Natural killer cell (primary cell): ENCODE measurements around the gene SLC6A19. TPM values are rescaled to one million over a fixed set of nuclear protein-coding genes. Genes with fewer than 3 reads are reported as not detected.
A peak's percentile ranks its signal among the peaks of the same experiment; 100 is the strongest.

ENCODE experiments used
- ATAC-seq, 3 donors: fragments of 150-1000 bp in 2 of 3; fragments of 200-7000 bp in 1 of 3; cut with Tn5 transposase; 1 replicate in 1 of 3; 2 replicates in 2 of 3; pipeline ENCODE4 v1.10.0; 2021; ENCODE audit warnings: mild to moderate bottlenecking in 2 of 3, moderate library complexity in 2 of 3
- DNase-seq, 2 donors: peaks; one replicate each; pipeline versions ENCODE4 v3.0.0 to v3.0.0-alpha.2; 2013 to 2021; ENCODE audit warnings: mixed read lengths in 1 of 2
- H3K27ac ChIP-seq: one replicate; pipeline ENCODE4 v1.5.1; 2013; ENCODE audit warnings: mild to moderate bottlenecking, low read length
- H3K27me3 ChIP-seq: one replicate; pipeline ENCODE4 v1.6.1; 2013; ENCODE audit warnings: low read length; ENCODE audit not compliant: control insufficient read depth, insufficient read depth
- H3K36me3 ChIP-seq: one replicate; pipeline ENCODE4 v1.6.1; 2013; ENCODE audit warnings: low read length; ENCODE audit not compliant: control insufficient read depth, insufficient read depth
- H3K4me1 ChIP-seq: one replicate; pipeline ENCODE4 v1.6.1; 2013; ENCODE audit warnings: low read length; ENCODE audit not compliant: control insufficient read depth, insufficient read depth
- H3K4me3 ChIP-seq: one replicate; pipeline ENCODE4 v1.5.1; 2013; ENCODE audit warnings: low read length
- H3K9me3 ChIP-seq: one replicate; pipeline ENCODE4 v1.6.1; 2013; ENCODE audit warnings: low read length; ENCODE audit not compliant: control insufficient read depth, insufficient read depth
- H3K27ac Mint-ChIP-seq, 2 donors: one replicate each; pipeline ENCODE4 v1.8.0; 2022; ENCODE audit warnings: mild to moderate bottlenecking in 2 of 2, mixed read lengths in 2 of 2, moderate library complexity in 1 of 2
- H3K27me3 Mint-ChIP-seq, 2 donors: one replicate each; pipeline ENCODE4 v1.8.0; 2022; ENCODE audit warnings: low read depth in 2 of 2, mixed read lengths in 2 of 2
- H3K36me3 Mint-ChIP-seq: one replicate; pipeline ENCODE4 v1.8.0; 2022; ENCODE audit warnings: mixed read lengths
- H3K4me1 Mint-ChIP-seq, 2 donors: one replicate each; pipeline ENCODE4 v1.8.0; 2022; ENCODE audit warnings: mixed read lengths in 2 of 2
- H3K4me3 Mint-ChIP-seq: one replicate; pipeline ENCODE4 v1.8.0; 2022; ENCODE audit warnings: mild to moderate bottlenecking, moderate library complexity, mixed read lengths
- H3K9me3 Mint-ChIP-seq, 2 donors: one replicate each; pipeline ENCODE4 v1.8.0; 2022; ENCODE audit warnings: mixed read lengths in 2 of 2
- WGBS: methylation state at CpG from one replicate; pipeline ENCODE4 v1.1.7; 2013; ENCODE audit warnings: missing lambda C conversion rate; ENCODE audit not compliant: insufficient coverage; 5-methylcytosine and 5-hydroxymethylcytosine counted together
- intact Hi-C: fragments of 100-400 bp; cut with micrococcal nuclease; formaldehyde crosslinking; loops from one replicate; pipeline ENCODE4 v1.14.2; 2022
- total RNA-seq, 4 donors: library from RNA; stranded (reverse); fragments of 120-200 nt in 1 of 4; gene quantifications; one replicate each; pipeline versions ENCODE4 v1.2.3 to v1.2.4, GENCODE V29; 2013 to 2022
- TF ChIP-seq, protein P1 (sequence below): fragments of 200-600 bp; IDR thresholded peaks from one replicate; pipeline ENCODE4 v1.8.0; 2022; ENCODE audit warnings: antibody characterized with exemption

SLC6A19 gene
- total RNA-seq, 3 donors from 2014 or later (not counting 1 experiment from before 2014, with no cell fraction given) = not detected

DNA sequence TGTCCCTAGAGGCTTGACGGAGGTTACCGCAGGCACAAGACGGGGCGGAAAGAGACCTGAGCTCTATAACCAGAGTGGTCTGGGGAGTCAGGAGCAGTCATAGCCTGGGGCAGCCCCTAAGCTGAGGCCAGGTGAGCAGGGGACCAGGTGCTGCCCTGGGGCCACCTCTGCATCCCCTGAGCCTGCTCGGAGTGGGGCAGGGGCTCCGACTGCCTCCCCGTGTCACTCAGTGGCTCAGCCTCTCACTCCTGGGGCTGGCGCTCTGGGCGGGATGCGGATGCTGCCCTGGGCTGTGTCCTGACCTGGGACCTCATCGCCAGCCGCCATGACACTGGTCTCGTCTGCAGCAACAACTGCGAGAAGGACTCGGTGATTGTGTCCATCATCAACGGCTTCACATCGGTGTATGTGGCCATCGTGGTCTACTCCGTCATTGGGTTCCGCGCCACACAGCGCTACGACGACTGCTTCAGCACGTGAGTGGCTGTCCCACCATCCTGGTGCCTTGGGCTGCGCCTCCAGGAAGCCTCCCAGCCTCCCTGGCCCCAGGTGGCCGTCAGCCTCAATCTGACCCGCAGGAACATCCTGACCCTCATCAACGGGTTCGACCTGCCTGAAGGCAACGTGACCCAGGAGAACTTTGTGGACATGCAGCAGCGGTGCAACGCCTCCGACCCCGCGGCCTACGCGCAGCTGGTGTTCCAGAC is 15.0 kb downstream of the SLC6A19 start:
- Mint-ChIP-seq H3K36me3 (no peaks in the 10 kb centered on the region), H3K4me1 (no peaks in the 10 kb centered on the region), H3K27ac (no peak overlapping the region), H3K4me3 (no peak overlapping the region), H3K9me3 (no peaks in the 10 kb centered on the region), H3K27me3 (no peaks in the 10 kb centered on the region)
- no peaks in the 10 kb centered on the region for H3K27me3 ChIP-seq
- H3K36me3 ChIP-seq = no peaks in the 10 kb centered on the region
- DNase-seq (no peak), ATAC-seq (no peak)
- TF ChIP-seq, protein P1, sequence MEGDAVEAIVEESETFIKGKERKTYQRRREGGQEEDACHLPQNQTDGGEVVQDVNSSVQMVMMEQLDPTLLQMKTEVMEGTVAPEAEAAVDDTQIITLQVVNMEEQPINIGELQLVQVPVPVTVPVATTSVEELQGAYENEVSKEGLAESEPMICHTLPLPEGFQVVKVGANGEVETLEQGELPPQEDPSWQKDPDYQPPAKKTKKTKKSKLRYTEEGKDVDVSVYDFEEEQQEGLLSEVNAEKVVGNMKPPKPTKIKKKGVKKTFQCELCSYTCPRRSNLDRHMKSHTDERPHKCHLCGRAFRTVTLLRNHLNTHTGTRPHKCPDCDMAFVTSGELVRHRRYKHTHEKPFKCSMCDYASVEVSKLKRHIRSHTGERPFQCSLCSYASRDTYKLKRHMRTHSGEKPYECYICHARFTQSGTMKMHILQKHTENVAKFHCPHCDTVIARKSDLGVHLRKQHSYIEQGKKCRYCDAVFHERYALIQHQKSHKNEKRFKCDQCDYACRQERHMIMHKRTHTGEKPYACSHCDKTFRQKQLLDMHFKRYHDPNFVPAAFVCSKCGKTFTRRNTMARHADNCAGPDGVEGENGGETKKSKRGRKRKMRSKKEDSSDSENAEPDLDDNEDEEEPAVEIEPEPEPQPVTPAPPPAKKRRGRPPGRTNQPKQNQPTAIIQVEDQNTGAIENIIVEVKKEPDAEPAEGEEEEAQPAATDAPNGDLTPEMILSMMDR = no peak
- no peak overlapping the region for H3K4me3 ChIP-seq
- intact Hi-C loops = no loop called here
- no peaks in the 10 kb centered on the region for H3K4me1 ChIP-seq
- 94% methylated on average over 38 of the region's 38 CpGs for WGBS
- no peak overlapping the region for H3K27ac ChIP-seq
- H3K9me3 ChIP-seq = no peaks in the 10 kb centered on the region

DNA sequence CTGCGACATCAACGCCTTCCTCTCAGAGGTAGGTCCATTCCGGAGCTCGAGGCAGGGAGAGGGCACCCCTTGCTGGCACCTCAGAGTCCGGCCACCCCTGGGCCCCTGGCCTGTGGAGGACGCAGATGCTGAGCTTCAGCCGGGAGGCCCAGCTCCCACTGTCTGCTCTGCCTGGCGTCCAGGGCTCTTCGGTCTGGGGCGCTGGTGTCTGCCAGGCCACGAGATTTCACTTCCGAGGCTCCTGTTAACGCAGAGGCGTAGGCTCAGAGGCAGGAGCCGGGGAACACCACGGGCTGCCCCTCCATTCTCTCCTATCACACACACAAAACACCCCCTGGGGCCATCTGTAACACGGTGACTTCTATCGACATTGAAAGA is 15.5 kb downstream of the SLC6A19 start:
- Histone ChIP-seq H3K36me3 (no peaks in the 10 kb centered on the region), H3K9me3 (no peaks in the 10 kb centered on the region), H3K4me1 (no peaks in the 10 kb centered on the region), H3K27ac (no peak overlapping the region), H3K4me3 (no peak overlapping the region), H3K27me3 (no peaks in the 10 kb centered on the region)
- H3K4me3 Mint-ChIP-seq = no peak overlapping the region
- no peaks in the 10 kb centered on the region for H3K36me3 Mint-ChIP-seq
- H3K27me3 Mint-ChIP-seq = no peaks in the 10 kb centered on the region
- no peak for ATAC-seq
- H3K27ac Mint-ChIP-seq = no peak overlapping the region
- intact Hi-C loops = no loop called here
- no peaks in the 10 kb centered on the region for H3K4me1 Mint-ChIP-seq
- DNase-seq = no peak
- TF ChIP-seq, protein P1 = no peak
- H3K9me3 Mint-ChIP-seq = no peaks in the 10 kb centered on the region
- 87% methylated on average over 18 of the region's 18 CpGs for WGBS

DNA sequence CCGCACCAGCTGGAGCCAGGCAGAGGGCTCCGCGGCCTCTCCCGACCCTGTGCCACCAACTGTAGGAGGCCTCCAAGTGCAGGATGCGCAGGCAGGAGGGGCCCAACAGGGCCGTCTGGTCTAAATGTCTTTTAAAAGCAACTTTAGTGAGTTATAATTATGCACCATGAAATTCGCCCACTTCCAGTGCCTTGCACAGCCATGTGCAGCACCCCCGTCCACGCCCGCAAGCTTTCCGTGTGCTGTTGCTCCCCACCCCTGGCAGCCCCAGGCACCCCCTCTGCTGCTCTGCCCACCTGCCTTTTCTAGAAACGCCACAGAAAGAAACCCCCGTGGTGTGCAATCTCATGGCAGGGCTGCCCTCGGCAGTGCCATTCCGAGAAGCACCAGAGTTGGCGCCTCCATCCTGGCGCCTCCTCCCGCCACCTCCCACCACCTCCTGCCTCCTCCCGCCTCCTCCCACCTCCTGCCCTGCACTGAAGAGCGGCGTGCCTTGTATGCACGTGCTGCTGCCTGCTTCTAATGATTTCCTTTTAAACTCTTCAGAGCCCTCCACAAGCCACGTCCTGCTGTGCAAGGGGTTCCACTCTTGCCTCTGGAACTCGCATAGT is 16.3 kb downstream of the SLC6A19 start:
- no peaks in the 10 kb centered on the region for H3K4me1 ChIP-seq
- H3K9me3 ChIP-seq = no peaks in the 10 kb centered on the region
- H3K27me3 ChIP-seq = no peaks in the 10 kb centered on the region
- H3K36me3 ChIP-seq = no peaks in the 10 kb centered on the region
- intact Hi-C loops = no loop called here
- H3K36me3 Mint-ChIP-seq = no peaks in the 10 kb centered on the region
- H3K9me3 Mint-ChIP-seq = no peaks in the 10 kb centered on the region
- TF ChIP-seq, protein P1 = no peak
- ATAC-seq (no peak), DNase-seq (peak in 1 of 2 donors; percentile 21)
- no peak overlapping the region for H3K27ac Mint-ChIP-seq
- no peak overlapping the region for H3K4me3 ChIP-seq
- no peak overlapping the region for H3K4me3 Mint-ChIP-seq
- H3K27me3 Mint-ChIP-seq = no peaks in the 10 kb centered on the region
- H3K4me1 Mint-ChIP-seq = no peaks in the 10 kb centered on the region
- no peak overlapping the region for H3K27ac ChIP-seq
- whole genome bisulfite sequencing = 53% methylated on average over 24 of the region's 24 CpGs
